ENCODE data around the gene MYO1E. TPM values are rescaled to one million over a fixed set of nuclear protein-coding genes. Genes with fewer than 3 reads are reported as not detected.
A peak's percentile ranks its signal among the peaks of the same experiment; 100 is the strongest.

MYO1E gene
- total RNA-seq, 1 donor from 2014 or later, result 403 TPM

- no peak overlapping the region for H3K4me3 ChIP-seq (ENCODE audit: low read depth, low read length)
- DNase-seq (ENCODE audit: low read depth), result no peak
- no peak for TF ChIP-seq CTCF (conservative IDR thresholded peaks at IDR 0.05; ENCODE audit: low read depth, low read length)
These were observed 20.5 kb downstream of the MYO1E start for GRCh38 chr15:59352189-59352588.

GRCh38 chr15:59350421-59350732 is 22.3 kb downstream of the MYO1E start:
- TF ChIP-seq CTCF (conservative IDR thresholded peaks at IDR 0.05; ENCODE audit: low read depth, low read length), result no peak
- DNase-seq (ENCODE audit: low read depth), result no peak
- H3K4me3 ChIP-seq (ENCODE audit: low read depth, low read length), result peak overlapping the region; percentile 21

- peak; percentile 85 for DNase-seq (ENCODE audit: low read depth)
- TF ChIP-seq CTCF (conservative IDR thresholded peaks at IDR 0.05; ENCODE audit: low read depth, low read length), result no peak
- peak overlapping the region; percentile 21 for H3K4me3 ChIP-seq (ENCODE audit: low read depth, low read length)
These were observed 22.8 kb downstream of the MYO1E start for GRCh38 chr15:59349680-59350420.

GRCh38 chr15:59347915-59348314 is 24.8 kb downstream of the MYO1E start:
- DNase-seq (ENCODE audit: low read depth), result no peak
- no peak overlapping the region for H3K4me3 ChIP-seq (ENCODE audit: low read depth, low read length)
- no peak for TF ChIP-seq CTCF (conservative IDR thresholded peaks at IDR 0.05; ENCODE audit: low read depth, low read length)

- TF ChIP-seq CTCF (conservative IDR thresholded peaks at IDR 0.05; ENCODE audit: low read depth, low read length), result no peak
- H3K4me3 ChIP-seq (ENCODE audit: low read depth, low read length), result no peak overlapping the region
- no peak for DNase-seq (ENCODE audit: low read depth)
These were observed 25.7 kb downstream of the MYO1E start for GRCh38 chr15:59346951-59347350.

- DNase-seq (ENCODE audit: low read depth), result no peak
- no peak overlapping the region for H3K4me3 ChIP-seq (ENCODE audit: low read depth, low read length)
- TF ChIP-seq CTCF (conservative IDR thresholded peaks at IDR 0.05; ENCODE audit: low read depth, low read length), result no peak
These were observed 27.3 kb downstream of the MYO1E start for GRCh38 chr15:59345326-59345725.

- TF ChIP-seq CTCF (conservative IDR thresholded peaks at IDR 0.05; ENCODE audit: low read depth, low read length), result no peak
- no peak for DNase-seq (ENCODE audit: low read depth)
- H3K4me3 ChIP-seq (ENCODE audit: low read depth, low read length), result no peak overlapping the region
These were observed 28.4 kb downstream of the MYO1E start for GRCh38 chr15:59344311-59344710.

Measured in epithelial cell of proximal tubule (primary cell).